AG04450 (cell line): Measurements from ENCODE around the gene BICRA. TPM values are rescaled to one million over a fixed set of nuclear protein-coding genes. Genes with fewer than 3 reads are reported as not detected.

ENCODE experiments used
- CTCF ChIA-PET: fragments of 300-600, 350-600 bp; formaldehyde crosslinking; extraction: SDS; loops from one replicate; lab custom pipeline; 2022; ENCODE audit warnings: antibody characterized with exemption, inconsistent platforms; lab: Charles Lee
- POLR2A ChIA-PET: fragments of 350-600 bp; formaldehyde crosslinking; extraction: SDS; loops from one replicate; lab custom pipeline; 2021; ENCODE audit warnings: antibody characterized with exemption, inconsistent platforms; lab: Yijun Ruan, JAX
- DNase-seq: peaks from one replicate; pipeline ENCODE4 v3.0.0-alpha.2; 2011; ENCODE audit warnings: low read depth, low spot score
- H3K27ac ChIP-seq: one replicate; pipeline ENCODE4 v1.5.1; 2012; ENCODE audit warnings: low read depth, low read length, control low read depth
- H3K27me3 ChIP-seq: one replicate; pipeline ENCODE4 v1.6.0; 2012; ENCODE audit warnings: low read length; ENCODE audit not compliant: control insufficient read depth, insufficient read depth
- H3K4me3 ChIP-seq: 2 replicates; pipeline ENCODE4 v1.5.1; 2011; ENCODE audit warnings: mild to moderate bottlenecking, low read depth, low read length, control low read depth
- H3K9me3 ChIP-seq: 2 replicates; pipeline ENCODE4 v1.5.1; 2012; ENCODE audit warnings: low read length; ENCODE audit not compliant: control insufficient read depth, insufficient read depth
- polyA plus RNA-seq: library from polyadenylated mRNA; depleted of rRNA; stranded (reverse); fragments of >200 nt; gene quantifications from 2 replicates; pipeline ENCODE4 v1.2.3, GENCODE V29; 2011
- TF ChIP-seq, protein P1 (sequence below): IDR thresholded peaks from 2 replicates; pipeline ENCODE4 v1.5.1; 2011; ENCODE audit warnings: low read depth, low read length, control low read depth, inconsistent platforms

The BICRA gene
- polyA plus RNA-seq, 1 experiment = 0.72 TPM

DNA sequence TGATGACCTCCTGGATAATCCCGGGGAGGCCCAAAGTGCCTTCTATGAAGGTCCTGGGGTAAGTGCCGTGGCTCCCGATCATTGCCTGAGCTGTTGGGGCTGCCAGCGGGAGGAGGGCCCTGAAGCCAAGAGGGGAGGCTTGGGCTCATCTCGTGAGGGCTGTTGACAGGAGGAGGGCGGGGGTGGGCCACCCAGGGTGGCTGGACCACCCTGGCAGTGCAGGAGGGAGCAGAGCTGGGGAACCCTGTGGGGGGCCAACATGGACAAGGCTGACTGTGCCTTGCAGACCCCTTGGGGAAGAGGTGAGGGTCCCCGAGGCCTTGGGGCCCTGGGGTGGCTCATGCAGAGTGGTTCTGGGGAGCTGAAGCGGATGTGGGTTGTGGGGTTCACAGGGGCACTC is 66.9 kb downstream of the BICRA start:
- Histone ChIP-seq H3K27me3 (no peaks in the 10 kb centered on the region), H3K27ac (no peak overlapping the region), H3K4me3 (no peak overlapping the region), H3K9me3 (no peaks in the 10 kb centered on the region; the same call in 1 of the 2 replicates)
- no peak for DNase-seq
- ChIA-PET POLR2A (interaction anchor here (0.5 kb wide), 1 partner anchor 170 kb away, joined by 8 read pairs; no protein-coding TSS in a partner anchor), CTCF (no interaction called here)
- TF ChIP-seq, protein P1, sequence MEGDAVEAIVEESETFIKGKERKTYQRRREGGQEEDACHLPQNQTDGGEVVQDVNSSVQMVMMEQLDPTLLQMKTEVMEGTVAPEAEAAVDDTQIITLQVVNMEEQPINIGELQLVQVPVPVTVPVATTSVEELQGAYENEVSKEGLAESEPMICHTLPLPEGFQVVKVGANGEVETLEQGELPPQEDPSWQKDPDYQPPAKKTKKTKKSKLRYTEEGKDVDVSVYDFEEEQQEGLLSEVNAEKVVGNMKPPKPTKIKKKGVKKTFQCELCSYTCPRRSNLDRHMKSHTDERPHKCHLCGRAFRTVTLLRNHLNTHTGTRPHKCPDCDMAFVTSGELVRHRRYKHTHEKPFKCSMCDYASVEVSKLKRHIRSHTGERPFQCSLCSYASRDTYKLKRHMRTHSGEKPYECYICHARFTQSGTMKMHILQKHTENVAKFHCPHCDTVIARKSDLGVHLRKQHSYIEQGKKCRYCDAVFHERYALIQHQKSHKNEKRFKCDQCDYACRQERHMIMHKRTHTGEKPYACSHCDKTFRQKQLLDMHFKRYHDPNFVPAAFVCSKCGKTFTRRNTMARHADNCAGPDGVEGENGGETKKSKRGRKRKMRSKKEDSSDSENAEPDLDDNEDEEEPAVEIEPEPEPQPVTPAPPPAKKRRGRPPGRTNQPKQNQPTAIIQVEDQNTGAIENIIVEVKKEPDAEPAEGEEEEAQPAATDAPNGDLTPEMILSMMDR = no peak

DNA sequence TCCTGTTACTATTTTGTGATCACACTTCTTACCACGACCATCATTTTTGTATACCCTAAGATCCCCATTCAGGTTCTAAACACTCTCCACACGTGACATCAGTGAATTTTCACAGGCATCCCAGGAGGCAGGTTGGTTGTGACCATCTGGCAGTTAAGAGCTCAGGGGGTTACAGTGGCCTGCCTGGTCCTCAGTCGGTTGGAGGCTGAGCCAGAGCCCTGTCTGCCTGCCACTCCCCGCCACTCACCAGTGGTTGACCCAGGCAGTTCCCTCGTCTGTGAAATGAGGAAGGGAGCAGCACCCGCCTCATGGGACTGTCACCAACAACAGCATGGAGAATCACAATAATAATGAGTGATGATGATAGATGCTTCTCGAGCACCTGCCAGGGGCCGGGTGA is 67.9 kb downstream of the BICRA start:
- TF ChIP-seq, protein P1 = no peak
- Histone ChIP-seq H3K4me3 (no peak overlapping the region), H3K27me3 (no peaks in the 10 kb centered on the region), H3K27ac (no peak overlapping the region), H3K9me3 (no peaks in the 10 kb centered on the region; the same call in 1 of the 2 replicates)
- no peak for DNase-seq
- POLR2A ChIA-PET = no interaction called here
- CTCF ChIA-PET = interaction anchor here (0.6 to 0.8 kb wide), 2 partner anchors 240 to 973 kb away, joined by 4 to 5 read pairs; no protein-coding TSS in a partner anchor

DNA sequence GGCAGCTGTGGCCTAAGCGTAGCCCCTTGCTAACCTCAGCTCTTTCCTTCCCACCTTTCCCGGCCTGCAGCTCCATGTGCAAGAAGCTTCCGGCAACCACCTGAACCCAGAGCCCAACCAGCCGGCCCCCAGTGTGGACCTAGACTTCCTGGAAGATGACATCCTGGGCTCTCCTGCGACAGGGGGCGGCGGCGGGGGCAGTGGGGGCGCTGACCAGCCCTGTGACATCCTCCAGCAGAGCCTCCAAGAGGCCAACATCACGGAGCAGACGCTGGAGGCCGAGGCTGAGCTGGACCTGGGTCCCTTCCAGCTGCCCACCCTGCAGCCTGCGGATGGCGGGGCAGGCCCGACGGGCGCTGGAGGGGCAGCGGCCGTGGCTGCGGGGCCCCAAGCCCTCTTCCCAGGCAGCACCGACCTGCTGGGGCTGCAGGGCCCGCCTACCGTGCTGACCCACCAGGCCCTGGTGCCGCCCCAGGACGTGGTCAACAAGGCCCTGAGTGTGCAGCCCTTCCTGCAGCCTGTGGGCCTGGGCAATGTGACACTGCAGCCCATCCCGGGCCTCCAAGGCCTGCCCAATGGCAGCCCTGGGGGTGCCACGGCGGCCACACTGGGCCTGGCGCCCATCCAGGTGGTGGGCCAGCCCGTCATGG is 70.4 kb downstream of the BICRA start:
- no peak for DNase-seq
- TF ChIP-seq, protein P1 = no peak
- ChIA-PET POLR2A (no interaction called here), CTCF (no interaction called here)
- Histone ChIP-seq H3K27me3 (no peaks in the 10 kb centered on the region), H3K9me3 (no peaks in the 10 kb centered on the region; the same call in 1 of the 2 replicates), H3K27ac (no peak overlapping the region), H3K4me3 (no peak overlapping the region)

DNA sequence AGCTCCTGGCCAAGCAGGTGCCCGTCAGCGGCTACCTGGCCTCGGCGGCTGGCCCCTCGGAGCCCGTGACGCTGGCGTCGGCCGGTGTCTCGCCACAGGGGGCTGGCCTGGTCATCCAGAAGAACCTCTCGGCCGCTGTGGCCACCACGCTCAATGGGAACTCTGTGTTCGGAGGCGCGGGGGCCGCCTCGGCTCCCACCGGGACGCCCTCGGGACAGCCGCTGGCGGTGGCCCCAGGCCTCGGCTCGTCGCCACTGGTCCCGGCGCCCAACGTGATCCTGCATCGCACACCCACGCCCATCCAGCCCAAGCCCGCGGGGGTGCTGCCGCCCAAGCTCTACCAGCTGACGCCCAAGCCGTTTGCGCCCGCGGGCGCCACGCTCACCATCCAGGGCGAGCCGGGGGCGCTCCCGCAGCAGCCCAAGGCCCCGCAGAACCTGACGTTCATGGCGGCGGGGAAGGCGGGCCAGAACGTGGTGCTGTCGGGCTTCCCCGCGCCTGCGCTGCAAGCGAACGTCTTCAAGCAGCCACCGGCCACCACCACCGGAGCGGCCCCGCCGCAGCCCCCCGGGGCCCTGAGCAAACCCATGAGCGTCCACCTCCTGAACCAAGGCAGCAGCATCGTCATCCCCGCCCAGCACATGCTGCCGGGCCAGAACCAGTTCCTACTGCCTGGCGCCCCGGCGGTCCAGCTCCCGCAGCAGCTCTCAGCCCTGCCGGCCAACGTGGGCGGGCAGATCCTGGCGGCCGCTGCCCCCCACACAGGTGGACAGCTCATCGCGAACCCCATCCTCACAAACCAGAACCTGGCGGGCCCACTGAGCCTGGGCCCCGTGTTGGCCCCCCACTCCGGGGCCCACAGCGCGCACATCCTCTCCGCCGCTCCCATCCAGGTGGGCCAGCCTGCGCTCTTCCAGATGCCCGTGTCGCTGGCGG is 71.3 kb downstream of the BICRA start:
- POLR2A ChIA-PET = no interaction called here
- TF ChIP-seq, protein P1 = no peak
- H3K9me3 ChIP-seq = no peaks in the 10 kb centered on the region; the same call in 1 of the 2 replicates
- CTCF ChIA-PET = no interaction called here
- no peaks in the 10 kb centered on the region for H3K27me3 ChIP-seq
- no peak overlapping the region for H3K4me3 ChIP-seq
- no peak for DNase-seq
- no peak overlapping the region for H3K27ac ChIP-seq

DNA sequence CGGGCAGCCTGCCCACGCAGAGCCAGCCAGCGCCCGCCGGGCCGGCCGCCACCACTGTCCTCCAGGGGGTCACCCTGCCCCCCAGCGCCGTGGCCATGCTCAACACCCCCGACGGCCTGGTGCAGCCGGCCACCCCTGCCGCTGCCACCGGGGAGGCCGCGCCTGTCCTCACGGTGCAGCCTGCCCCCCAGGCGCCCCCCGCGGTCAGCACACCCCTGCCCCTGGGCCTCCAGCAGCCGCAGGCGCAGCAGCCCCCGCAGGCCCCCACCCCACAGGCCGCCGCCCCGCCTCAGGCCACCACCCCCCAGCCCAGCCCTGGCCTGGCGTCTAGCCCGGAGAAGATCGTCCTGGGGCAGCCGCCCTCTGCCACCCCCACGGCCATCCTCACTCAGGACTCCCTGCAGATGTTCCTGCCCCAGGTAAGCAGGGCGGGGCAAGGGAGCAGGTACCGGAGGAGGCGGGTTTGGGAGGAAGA is 72.0 kb downstream of the BICRA start:
- Histone ChIP-seq H3K27ac (no peak overlapping the region), H3K9me3 (no peaks in the 10 kb centered on the region; the same call in 1 of the 2 replicates), H3K4me3 (no peak overlapping the region), H3K27me3 (no peaks in the 10 kb centered on the region)
- ChIA-PET POLR2A (no interaction called here), CTCF (no interaction called here)
- no peak for DNase-seq
- TF ChIP-seq, protein P1 = no peak
